ENCODE results near the gene ABHD12.
"Not testable (repeated sequence)": the region's sequence is repeated elsewhere in the genome, so short reads cannot be mapped to it uniquely, and the experiment has no call there.

Gene ABHD12

DNA sequence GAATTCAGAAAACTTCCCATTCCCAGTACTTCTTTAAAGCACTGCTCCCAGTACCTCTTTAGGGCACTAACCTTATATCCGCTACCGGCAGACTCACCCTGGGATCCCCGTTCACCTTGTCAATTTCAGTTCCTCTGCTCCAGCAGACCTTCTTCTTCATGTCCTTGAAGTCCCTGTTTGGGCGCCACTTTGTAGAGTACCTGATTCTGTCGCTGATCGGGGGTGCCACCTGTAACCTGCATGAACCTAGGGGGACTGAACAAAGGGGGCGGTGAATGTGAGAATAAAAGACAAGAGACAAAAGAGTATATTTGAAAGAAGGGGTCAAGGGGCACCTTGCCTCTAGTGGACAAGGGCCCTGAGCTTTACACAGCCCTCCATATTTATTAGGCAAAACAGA, 11.9 kb upstream of the ABHD12 start:
- no peak overlapping the region for H3K4me3 ChIP-seq (ENCODE audit: severe bottlenecking)
- no peak overlapping the region for H3K27ac ChIP-seq (ENCODE audit: poor library complexity, severe bottlenecking)
- H3K9me3 ChIP-seq (ENCODE audit: severe bottlenecking) = peaks cover 4% of the 10 kb centered on the region
- no peaks in the 10 kb centered on the region for H3K36me3 ChIP-seq (ENCODE audit: low read depth)
- DNase-seq (ENCODE audit: low spot score) (no peak), ATAC-seq (ENCODE audit: low read depth) (no peak)
- H3K27me3 ChIP-seq (ENCODE audit: insufficient read depth, poor library complexity, severe bottlenecking) = no peaks in the 10 kb centered on the region
- no peaks in the 10 kb centered on the region for H3K4me1 ChIP-seq (ENCODE audit: insufficient read depth, poor library complexity, severe bottlenecking)
- TF ChIP-seq, protein P1, sequence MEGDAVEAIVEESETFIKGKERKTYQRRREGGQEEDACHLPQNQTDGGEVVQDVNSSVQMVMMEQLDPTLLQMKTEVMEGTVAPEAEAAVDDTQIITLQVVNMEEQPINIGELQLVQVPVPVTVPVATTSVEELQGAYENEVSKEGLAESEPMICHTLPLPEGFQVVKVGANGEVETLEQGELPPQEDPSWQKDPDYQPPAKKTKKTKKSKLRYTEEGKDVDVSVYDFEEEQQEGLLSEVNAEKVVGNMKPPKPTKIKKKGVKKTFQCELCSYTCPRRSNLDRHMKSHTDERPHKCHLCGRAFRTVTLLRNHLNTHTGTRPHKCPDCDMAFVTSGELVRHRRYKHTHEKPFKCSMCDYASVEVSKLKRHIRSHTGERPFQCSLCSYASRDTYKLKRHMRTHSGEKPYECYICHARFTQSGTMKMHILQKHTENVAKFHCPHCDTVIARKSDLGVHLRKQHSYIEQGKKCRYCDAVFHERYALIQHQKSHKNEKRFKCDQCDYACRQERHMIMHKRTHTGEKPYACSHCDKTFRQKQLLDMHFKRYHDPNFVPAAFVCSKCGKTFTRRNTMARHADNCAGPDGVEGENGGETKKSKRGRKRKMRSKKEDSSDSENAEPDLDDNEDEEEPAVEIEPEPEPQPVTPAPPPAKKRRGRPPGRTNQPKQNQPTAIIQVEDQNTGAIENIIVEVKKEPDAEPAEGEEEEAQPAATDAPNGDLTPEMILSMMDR (IDR thresholded peaks at IDR 0.05; ENCODE audit: poor library complexity, severe bottlenecking) = no peak

DNA sequence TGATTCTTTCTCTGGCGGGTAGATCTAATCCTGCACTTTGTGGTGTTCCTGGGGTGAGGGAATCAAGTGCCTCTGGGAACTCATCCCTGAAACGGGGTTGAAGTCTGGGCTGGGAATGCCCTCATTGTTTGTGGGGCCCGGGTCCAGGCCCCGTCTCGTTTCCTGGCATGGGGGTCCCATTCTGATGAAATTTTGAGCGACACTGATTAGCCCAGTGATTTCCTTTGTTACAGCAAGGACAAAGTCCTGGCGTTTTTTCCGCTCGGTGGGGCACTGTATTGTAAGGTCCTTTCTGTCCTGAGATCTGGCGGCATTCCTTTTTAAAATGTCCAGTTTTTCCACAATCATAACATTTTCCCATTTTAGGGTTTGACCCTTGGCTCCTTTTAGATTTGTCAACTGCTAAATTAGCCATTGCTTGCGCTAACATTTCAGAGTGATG, 9.7 kb upstream of the ABHD12 start:
- ATAC-seq (ENCODE audit: low read depth); H3K27me3 ChIP-seq (ENCODE audit: insufficient read depth, poor library complexity, severe bottlenecking); H3K36me3 ChIP-seq (ENCODE audit: low read depth); H3K9me3 ChIP-seq (ENCODE audit: severe bottlenecking); DNase-seq (ENCODE audit: low spot score); H3K27ac ChIP-seq (ENCODE audit: poor library complexity, severe bottlenecking); H3K4me1 ChIP-seq (ENCODE audit: insufficient read depth, poor library complexity, severe bottlenecking); H3K4me3 ChIP-seq (ENCODE audit: severe bottlenecking): not testable (repeated sequence)

DNA sequence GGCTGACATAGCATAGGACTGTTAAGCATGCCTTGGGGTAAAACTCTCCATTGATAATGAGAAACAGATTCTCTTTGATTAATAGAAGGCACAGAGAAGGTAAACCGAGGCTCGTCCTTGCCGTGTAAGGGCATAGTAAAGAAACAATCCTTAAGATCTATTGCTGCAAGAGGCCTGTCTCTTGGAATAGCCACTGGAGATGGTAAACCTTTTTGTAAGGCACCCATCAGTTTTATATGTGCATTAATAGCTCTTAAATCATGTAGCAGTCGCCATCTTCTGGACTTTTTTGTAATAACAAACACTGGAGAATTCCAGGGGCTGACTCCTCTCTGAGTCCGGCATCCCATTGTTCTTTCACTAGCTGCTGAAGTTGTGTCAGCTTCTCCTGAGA, 8.4 kb upstream of the ABHD12 start:
- H3K4me1 ChIP-seq (ENCODE audit: insufficient read depth, poor library complexity, severe bottlenecking) = no peaks in the 10 kb centered on the region
- no peak overlapping the region for H3K27ac ChIP-seq (ENCODE audit: poor library complexity, severe bottlenecking)
- DNase-seq (ENCODE audit: low spot score) = no peak
- TF ChIP-seq, protein P1 (IDR thresholded peaks at IDR 0.05; ENCODE audit: poor library complexity, severe bottlenecking) = peak; percentile 87
- H3K36me3 ChIP-seq (ENCODE audit: low read depth) = no peaks in the 10 kb centered on the region
- H3K9me3 ChIP-seq (ENCODE audit: severe bottlenecking) = peaks cover 4% of the 10 kb centered on the region
- no peaks in the 10 kb centered on the region for H3K27me3 ChIP-seq (ENCODE audit: insufficient read depth, poor library complexity, severe bottlenecking)
- H3K4me3 ChIP-seq (ENCODE audit: severe bottlenecking) = no peak overlapping the region
- peak; percentile 95 for ATAC-seq (ENCODE audit: low read depth)

DNA sequence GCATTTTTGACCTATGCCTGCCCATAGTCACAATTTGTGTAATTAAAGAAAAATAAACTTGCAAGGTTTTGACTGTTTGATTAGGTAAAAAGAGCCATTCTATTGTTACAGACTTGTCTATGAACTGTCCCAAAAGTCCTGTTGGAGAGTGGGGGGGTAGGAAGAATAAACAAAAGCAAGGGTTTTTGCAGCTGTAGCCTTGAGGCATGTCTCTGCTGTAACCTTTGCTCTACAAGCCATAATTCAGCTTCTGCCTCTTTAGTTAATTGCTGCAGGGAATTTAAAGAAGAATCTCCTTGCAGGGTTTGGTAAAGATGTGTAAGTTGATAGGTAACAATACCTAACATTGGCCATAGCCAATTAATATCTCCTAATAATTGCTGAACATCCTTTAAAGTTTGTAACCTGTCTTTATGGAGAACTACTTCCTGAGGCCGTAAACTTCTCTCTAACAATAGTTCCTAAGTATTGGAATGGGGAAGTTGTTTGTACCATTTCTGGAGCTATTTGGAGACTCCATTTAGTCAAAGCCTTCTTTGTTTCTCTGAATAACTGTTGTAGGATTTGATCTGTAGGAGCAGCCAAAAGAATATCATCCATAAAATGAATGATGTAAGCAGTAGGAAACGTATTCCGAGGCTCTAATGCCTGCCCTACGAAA, 7.9 kb upstream of the ABHD12 start:
- H3K27me3 ChIP-seq (ENCODE audit: insufficient read depth, poor library complexity, severe bottlenecking) = no peaks in the 10 kb centered on the region
- no peak overlapping the region for H3K4me3 ChIP-seq (ENCODE audit: severe bottlenecking)
- H3K27ac ChIP-seq (ENCODE audit: poor library complexity, severe bottlenecking) = no peak overlapping the region
- TF ChIP-seq, protein P1 (IDR thresholded peaks at IDR 0.05; ENCODE audit: poor library complexity, severe bottlenecking) = no peak
- H3K4me1 ChIP-seq (ENCODE audit: insufficient read depth, poor library complexity, severe bottlenecking) = no peaks in the 10 kb centered on the region
- no peaks in the 10 kb centered on the region for H3K36me3 ChIP-seq (ENCODE audit: low read depth)
- ATAC-seq (ENCODE audit: low read depth) = no peak
- peaks cover 4% of the 10 kb centered on the region for H3K9me3 ChIP-seq (ENCODE audit: severe bottlenecking)
- DNase-seq (ENCODE audit: low spot score) = no peak

DNA sequence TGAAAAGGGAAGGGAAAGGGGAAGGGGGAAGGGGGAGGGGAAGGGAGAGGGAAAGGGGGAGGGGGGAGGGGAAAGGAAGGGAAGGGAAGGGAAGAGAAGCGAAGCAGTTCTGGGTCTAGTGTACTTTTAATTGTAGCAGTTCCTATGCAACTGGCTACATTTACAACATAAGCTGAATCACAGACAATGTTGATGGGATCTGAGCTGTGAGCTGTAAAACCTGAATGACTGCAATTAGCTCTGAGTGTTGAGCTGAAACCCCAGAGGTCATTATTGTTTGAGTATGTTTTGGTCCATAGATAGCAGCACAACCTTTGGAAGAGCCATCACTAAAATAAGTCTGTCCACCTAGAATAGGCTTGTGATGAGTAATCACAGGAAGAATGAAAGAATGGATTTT, 7.2 kb upstream of the ABHD12 start:
- no peak overlapping the region for H3K4me3 ChIP-seq (ENCODE audit: severe bottlenecking)
- TF ChIP-seq, protein P1 (IDR thresholded peaks at IDR 0.05; ENCODE audit: poor library complexity, severe bottlenecking) = no peak
- H3K27me3 ChIP-seq (ENCODE audit: insufficient read depth, poor library complexity, severe bottlenecking) = no peaks in the 10 kb centered on the region
- H3K27ac ChIP-seq (ENCODE audit: poor library complexity, severe bottlenecking) = no peak overlapping the region
- no peaks in the 10 kb centered on the region for H3K36me3 ChIP-seq (ENCODE audit: low read depth)
- ATAC-seq (ENCODE audit: low read depth) (no peak), DNase-seq (ENCODE audit: low spot score) (no peak)
- H3K9me3 ChIP-seq (ENCODE audit: severe bottlenecking) = peaks cover 4% of the 10 kb centered on the region
- no peaks in the 10 kb centered on the region for H3K4me1 ChIP-seq (ENCODE audit: insufficient read depth, poor library complexity, severe bottlenecking)
